ENCODE data around the gene THAP10.

GRCh38 chr15:70910958-70911357 lies 18.7 kb upstream of the THAP10 start:
- TF ChIP-seq CTCF (IDR thresholded peaks at IDR 0.05) (no peak), POLR2A (IDR thresholded peaks at IDR 0.05) (no peak)
